ENCODE data around the gene ZIM2.

ZIM2 gene

DNA sequence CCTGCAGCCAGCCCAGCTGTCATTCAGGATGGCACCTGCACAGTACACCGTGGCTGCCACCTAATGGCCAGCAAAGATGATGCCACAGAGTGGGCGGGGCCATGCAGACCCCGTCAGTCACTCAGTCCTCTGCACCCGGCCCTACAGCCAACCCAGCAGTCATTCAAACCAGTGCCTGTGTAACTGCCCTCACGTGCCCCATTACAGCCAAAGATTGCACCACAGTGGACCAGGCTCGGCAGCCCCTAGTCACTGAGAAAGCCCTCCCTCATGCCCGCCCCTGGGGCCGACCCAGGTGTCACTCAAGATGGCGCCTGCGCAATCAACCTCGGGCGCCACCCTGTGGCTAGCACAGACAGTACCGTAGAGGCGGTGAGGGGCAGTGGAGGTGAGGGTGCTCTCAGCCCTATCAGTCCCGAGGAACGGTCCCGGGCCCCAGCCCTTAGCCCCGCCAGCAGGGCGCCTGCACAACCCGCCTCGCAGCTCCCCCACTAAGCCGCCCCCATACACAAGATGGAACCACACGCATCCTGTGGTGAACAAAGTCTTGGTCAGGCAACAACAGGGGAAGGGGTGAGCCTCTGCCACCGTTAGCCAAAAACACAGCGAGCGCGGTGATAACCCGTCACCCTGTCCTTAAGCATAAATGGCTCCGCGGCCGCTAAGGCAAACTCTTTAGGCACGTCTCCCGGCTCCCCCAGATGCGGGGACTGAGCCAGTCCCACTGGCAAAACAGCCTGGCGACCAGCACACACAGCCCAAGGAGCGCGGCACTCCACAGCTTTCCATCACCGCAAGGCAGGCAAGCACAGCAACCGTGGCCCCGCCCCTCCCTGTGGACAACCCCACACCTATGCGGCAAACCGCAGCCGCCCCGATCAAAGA, 2.3 kb downstream of the ZIM2 start:
- no peaks in the 10 kb centered on the region for H3K4me1 ChIP-seq (ENCODE audit: control insufficient read depth in 1 of 2, insufficient read depth in 2 of 2, low read length in 2 of 2)
- H3K36me3 ChIP-seq (ENCODE audit: control insufficient read depth in 1 of 2, insufficient read depth in 2 of 2, low read length in 2 of 2), result peaks cover 0 to 4% of the 10 kb centered on the region in 2 donors
- no peaks in the 10 kb centered on the region for H3K9me3 ChIP-seq (ENCODE audit: control insufficient read depth in 1 of 2, low read length in 2 of 2)
- H3K27me3 ChIP-seq (ENCODE audit: low read depth, low read length), result no peaks in the 10 kb centered on the region
- H3K27ac ChIP-seq (ENCODE audit: low read length), result peak overlapping the region; percentile 57
- peak overlapping the region; percentile 27 to 69 for H3K4me3 ChIP-seq (ENCODE audit: low read depth in 1 of 2, low read length in 2 of 2)

DNA sequence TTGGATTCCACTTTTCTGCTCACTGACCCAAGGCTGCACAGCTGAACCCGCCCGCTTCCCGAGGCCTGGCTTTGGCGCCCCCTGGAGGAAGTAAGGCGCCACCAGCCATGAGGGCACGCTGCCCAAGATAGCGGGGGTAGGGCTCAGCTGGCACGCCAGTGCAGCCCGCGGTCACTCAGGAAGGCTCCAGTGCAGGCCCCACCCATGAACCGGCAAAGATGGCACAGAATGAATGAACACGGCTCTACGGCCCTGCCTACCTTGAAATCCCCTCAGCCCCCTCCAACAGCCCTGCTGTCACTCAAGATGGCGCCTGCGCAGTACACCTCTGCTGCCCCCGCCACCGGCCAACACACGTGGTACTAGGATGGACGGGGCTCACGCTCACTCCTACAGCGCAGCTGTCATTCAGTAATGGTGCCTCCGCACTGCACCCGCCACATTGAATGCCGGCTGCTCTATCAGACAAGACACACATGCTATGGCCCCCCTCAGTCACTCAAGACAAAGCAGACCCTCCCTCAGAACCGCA, 3.0 kb downstream of the ZIM2 start:
- Histone ChIP-seq H3K27ac (ENCODE audit: low read length) (no peak overlapping the region), H3K36me3 (ENCODE audit: control insufficient read depth in 1 of 2, insufficient read depth in 2 of 2, low read length in 2 of 2) (peaks cover 0 to 4% of the 10 kb centered on the region in 2 donors), H3K4me3 (ENCODE audit: low read depth in 1 of 2, low read length in 2 of 2) (peak overlapping the region; percentile 27 to 69), H3K4me1 (ENCODE audit: control insufficient read depth in 1 of 2, insufficient read depth in 2 of 2, low read length in 2 of 2) (no peaks in the 10 kb centered on the region), H3K9me3 (ENCODE audit: control insufficient read depth in 1 of 2, low read length in 2 of 2) (no peaks in the 10 kb centered on the region), H3K27me3 (ENCODE audit: low read depth, low read length) (no peaks in the 10 kb centered on the region)

- H3K27ac ChIP-seq (ENCODE audit: low read length), result no peak overlapping the region
- peaks cover 0 to 4% of the 10 kb centered on the region in 2 donors for H3K36me3 ChIP-seq (ENCODE audit: control insufficient read depth in 1 of 2, insufficient read depth in 2 of 2, low read length in 2 of 2)
- no peaks in the 10 kb centered on the region for H3K27me3 ChIP-seq (ENCODE audit: low read depth, low read length)
- H3K9me3 ChIP-seq (ENCODE audit: control insufficient read depth in 1 of 2, low read length in 2 of 2), result no peaks in the 10 kb centered on the region
- no peaks in the 10 kb centered on the region for H3K4me1 ChIP-seq (ENCODE audit: control insufficient read depth in 1 of 2, insufficient read depth in 2 of 2, low read length in 2 of 2)
- H3K4me3 ChIP-seq (ENCODE audit: low read depth in 1 of 2, low read length in 2 of 2), result peak overlapping the region in 1 of 2 donors; percentile 69
Measured at GRCh38 chr19:56837004-56837403, 3.5 kb downstream of the ZIM2 start.

DNA sequence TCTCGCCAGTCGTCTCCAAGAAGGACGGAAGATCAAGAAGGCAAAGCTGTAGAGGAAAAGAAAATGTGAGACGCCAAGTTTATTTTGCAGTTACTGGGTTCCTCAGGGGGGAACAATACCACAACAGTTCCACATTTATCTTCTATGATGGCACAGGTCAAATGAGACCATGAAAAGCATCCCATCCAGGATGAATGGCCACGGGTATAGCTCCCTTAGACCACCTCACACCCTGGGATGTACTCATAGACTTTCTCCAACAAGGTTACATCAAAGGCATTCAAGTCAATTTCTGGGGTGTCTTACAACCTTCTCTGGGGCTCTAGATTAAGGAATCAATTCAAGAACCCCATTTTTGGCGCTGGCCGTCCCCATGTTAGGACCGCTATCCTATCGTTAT, 4.5 kb downstream of the ZIM2 start:
- no peaks in the 10 kb centered on the region for H3K9me3 ChIP-seq (ENCODE audit: control insufficient read depth in 1 of 2, low read length in 2 of 2)
- peaks cover 0 to 4% of the 10 kb centered on the region in 2 donors for H3K36me3 ChIP-seq (ENCODE audit: control insufficient read depth in 1 of 2, insufficient read depth in 2 of 2, low read length in 2 of 2)
- no peaks in the 10 kb centered on the region for H3K27me3 ChIP-seq (ENCODE audit: low read depth, low read length)
- no peak overlapping the region for H3K4me3 ChIP-seq (ENCODE audit: low read depth in 1 of 2, low read length in 2 of 2)
- no peaks in the 10 kb centered on the region for H3K4me1 ChIP-seq (ENCODE audit: control insufficient read depth in 1 of 2, insufficient read depth in 2 of 2, low read length in 2 of 2)
- H3K27ac ChIP-seq (ENCODE audit: low read length), result no peak overlapping the region

GRCh38 chr19:56835401-56835800, 5.1 kb downstream of the ZIM2 start:
- Histone ChIP-seq H3K4me3 (ENCODE audit: low read depth in 1 of 2, low read length in 2 of 2) (no peak overlapping the region), H3K27ac (ENCODE audit: low read length) (no peak overlapping the region), H3K36me3 (ENCODE audit: control insufficient read depth in 1 of 2, insufficient read depth in 2 of 2, low read length in 2 of 2) (peaks cover 0 to 4% of the 10 kb centered on the region in 2 donors), H3K4me1 (ENCODE audit: control insufficient read depth in 1 of 2, insufficient read depth in 2 of 2, low read length in 2 of 2) (no peaks in the 10 kb centered on the region), H3K27me3 (ENCODE audit: low read depth, low read length) (no peaks in the 10 kb centered on the region), H3K9me3 (ENCODE audit: control insufficient read depth in 1 of 2, low read length in 2 of 2) (no peaks in the 10 kb centered on the region)

DNA sequence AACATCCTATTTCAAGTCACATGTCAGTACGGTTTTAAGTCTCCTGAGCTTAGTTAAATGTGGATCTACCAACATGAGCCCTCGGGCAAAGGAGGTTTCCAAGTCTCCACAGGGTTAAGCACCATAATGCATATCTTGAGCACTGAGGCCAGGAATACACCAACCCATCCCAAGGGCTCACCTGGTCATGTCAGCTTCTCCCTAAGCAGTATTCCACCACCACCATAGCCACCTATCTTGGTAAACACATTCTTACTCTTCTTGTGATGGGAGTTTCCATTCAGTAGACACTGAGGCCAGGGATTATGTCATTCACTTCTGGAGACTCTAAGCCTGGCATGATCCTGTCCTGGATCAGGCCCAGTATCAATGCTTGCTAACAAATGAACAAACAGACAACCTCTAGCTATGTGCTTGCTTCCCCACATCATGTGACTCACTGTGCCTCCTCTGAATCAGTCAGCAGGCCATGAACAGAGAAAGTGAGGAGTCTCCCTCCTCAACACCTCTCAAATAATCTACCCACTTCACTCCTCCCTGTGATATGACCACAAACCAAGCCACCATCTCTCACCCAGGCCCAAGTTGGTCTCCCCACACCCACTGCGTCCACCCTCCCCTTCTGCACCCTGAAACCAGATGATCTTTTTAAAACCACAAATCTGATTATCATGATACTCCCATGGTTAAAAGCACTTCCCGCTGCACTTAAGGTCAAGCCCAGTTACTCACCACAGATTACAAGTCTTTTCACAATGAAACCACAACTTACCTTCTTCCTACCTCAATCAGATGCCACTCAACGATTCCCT, 5.8 kb downstream of the ZIM2 start:
- peaks cover 0 to 4% of the 10 kb centered on the region in 2 donors for H3K36me3 ChIP-seq (ENCODE audit: control insufficient read depth in 1 of 2, insufficient read depth in 2 of 2, low read length in 2 of 2)
- no peak overlapping the region for H3K27ac ChIP-seq (ENCODE audit: low read length)
- H3K4me3 ChIP-seq (ENCODE audit: low read depth in 1 of 2, low read length in 2 of 2), result no peak overlapping the region
- no peaks in the 10 kb centered on the region for H3K4me1 ChIP-seq (ENCODE audit: control insufficient read depth in 1 of 2, insufficient read depth in 2 of 2, low read length in 2 of 2)
- no peaks in the 10 kb centered on the region for H3K27me3 ChIP-seq (ENCODE audit: low read depth, low read length)
- no peaks in the 10 kb centered on the region for H3K9me3 ChIP-seq (ENCODE audit: control insufficient read depth in 1 of 2, low read length in 2 of 2)

- peaks cover 0 to 6% of the 10 kb centered on the region in 2 donors for H3K36me3 ChIP-seq (ENCODE audit: control insufficient read depth in 1 of 2, insufficient read depth in 2 of 2, low read length in 2 of 2)
- no peaks in the 10 kb centered on the region for H3K9me3 ChIP-seq (ENCODE audit: control insufficient read depth in 1 of 2, low read length in 2 of 2)
- H3K4me3 ChIP-seq (ENCODE audit: low read depth in 1 of 2, low read length in 2 of 2), result no peak overlapping the region
- no peaks in the 10 kb centered on the region for H3K27me3 ChIP-seq (ENCODE audit: low read depth, low read length)
- no peak overlapping the region for H3K27ac ChIP-seq (ENCODE audit: low read length)
- H3K4me1 ChIP-seq (ENCODE audit: control insufficient read depth in 1 of 2, insufficient read depth in 2 of 2, low read length in 2 of 2), result no peaks in the 10 kb centered on the region
Measured at GRCh38 chr19:56832352-56832928, 8.1 kb downstream of the ZIM2 start.

DNA sequence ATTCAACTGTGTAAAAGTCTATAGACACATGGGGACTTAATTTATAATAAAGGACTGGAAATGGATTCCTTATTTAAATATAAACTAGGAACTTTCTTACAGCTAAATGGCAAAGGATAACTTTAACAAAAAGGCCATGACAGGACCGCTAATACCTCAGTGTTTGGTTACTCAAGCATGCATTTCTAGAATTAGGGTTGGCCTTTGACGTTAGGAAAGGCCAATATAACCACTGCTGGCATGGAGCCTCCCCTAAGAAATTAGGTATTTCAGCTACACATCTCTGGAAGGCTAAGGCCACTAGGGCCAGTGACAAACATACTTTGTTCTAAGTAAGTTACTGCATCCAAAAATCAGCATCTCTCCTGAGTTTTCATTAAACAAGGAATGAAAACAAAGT, 9.3 kb downstream of the ZIM2 start:
- no peaks in the 10 kb centered on the region for H3K9me3 ChIP-seq (ENCODE audit: control insufficient read depth in 1 of 2, low read length in 2 of 2)
- H3K36me3 ChIP-seq (ENCODE audit: control insufficient read depth in 1 of 2, insufficient read depth in 2 of 2, low read length in 2 of 2), result peaks cover 0 to 6% of the 10 kb centered on the region in 2 donors
- no peak overlapping the region for H3K4me3 ChIP-seq (ENCODE audit: low read depth in 1 of 2, low read length in 2 of 2)
- no peaks in the 10 kb centered on the region for H3K27me3 ChIP-seq (ENCODE audit: low read depth, low read length)
- H3K4me1 ChIP-seq (ENCODE audit: control insufficient read depth in 1 of 2, insufficient read depth in 2 of 2, low read length in 2 of 2), result no peaks in the 10 kb centered on the region
- H3K27ac ChIP-seq (ENCODE audit: low read length), result no peak overlapping the region

DNA sequence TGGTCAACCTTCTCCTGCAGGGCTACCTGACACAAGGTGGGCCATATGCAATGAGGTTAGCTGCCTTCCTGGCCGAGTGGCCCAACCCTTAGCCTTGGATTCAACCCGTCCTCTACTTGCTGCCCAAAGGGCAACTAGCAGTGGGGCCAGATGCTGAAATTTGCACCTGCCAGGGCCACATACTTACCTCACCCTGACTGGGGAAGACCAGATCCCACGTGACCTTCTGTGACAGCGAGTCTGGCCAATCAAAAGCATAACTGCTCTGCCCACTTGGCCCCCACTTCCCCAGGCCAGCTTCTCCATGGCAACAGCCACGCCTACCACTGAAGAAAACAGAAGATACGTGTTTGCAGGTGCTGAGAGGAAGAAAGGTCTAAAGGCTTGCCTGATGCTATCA, 10.9 kb downstream of the ZIM2 start:
- Histone ChIP-seq H3K4me3 (ENCODE audit: low read depth in 1 of 2, low read length in 2 of 2) (no peak overlapping the region), H3K9me3 (ENCODE audit: control insufficient read depth in 1 of 2, low read length in 2 of 2) (no peaks in the 10 kb centered on the region), H3K36me3 (ENCODE audit: control insufficient read depth in 1 of 2, insufficient read depth in 2 of 2, low read length in 2 of 2) (peaks cover 0 to 6% of the 10 kb centered on the region in 2 donors), H3K27ac (ENCODE audit: low read length) (no peak overlapping the region), H3K4me1 (ENCODE audit: control insufficient read depth in 1 of 2, insufficient read depth in 2 of 2, low read length in 2 of 2) (no peaks in the 10 kb centered on the region), H3K27me3 (ENCODE audit: low read depth, low read length) (no peaks in the 10 kb centered on the region)

GRCh38 chr19:56827708-56828107, 12.8 kb downstream of the ZIM2 start:
- no peak overlapping the region for H3K27ac ChIP-seq (ENCODE audit: low read length)
- no peak overlapping the region for H3K4me3 ChIP-seq (ENCODE audit: low read depth in 1 of 2, low read length in 2 of 2)
- no peaks in the 10 kb centered on the region for H3K27me3 ChIP-seq (ENCODE audit: low read depth, low read length)
- peaks cover 0 to 3% of the 10 kb centered on the region in 2 donors for H3K36me3 ChIP-seq (ENCODE audit: control insufficient read depth in 1 of 2, insufficient read depth in 2 of 2, low read length in 2 of 2)
- no peaks in the 10 kb centered on the region for H3K9me3 ChIP-seq (ENCODE audit: control insufficient read depth in 1 of 2, low read length in 2 of 2)
- no peaks in the 10 kb centered on the region for H3K4me1 ChIP-seq (ENCODE audit: control insufficient read depth in 1 of 2, insufficient read depth in 2 of 2, low read length in 2 of 2)

GRCh38 chr19:56823956-56824355, 16.6 kb downstream of the ZIM2 start:
- peaks cover 0 to 28% of the 10 kb centered on the region in 2 donors for H3K36me3 ChIP-seq (ENCODE audit: control insufficient read depth in 1 of 2, insufficient read depth in 2 of 2, low read length in 2 of 2)
- no peaks in the 10 kb centered on the region for H3K9me3 ChIP-seq (ENCODE audit: control insufficient read depth in 1 of 2, low read length in 2 of 2)
- H3K4me1 ChIP-seq (ENCODE audit: control insufficient read depth in 1 of 2, insufficient read depth in 2 of 2, low read length in 2 of 2), result no peaks in the 10 kb centered on the region
- no peak overlapping the region for H3K4me3 ChIP-seq (ENCODE audit: low read depth in 1 of 2, low read length in 2 of 2)
- no peak overlapping the region for H3K27ac ChIP-seq (ENCODE audit: low read length)
- no peaks in the 10 kb centered on the region for H3K27me3 ChIP-seq (ENCODE audit: low read depth, low read length)
